ENCODE measurements around the gene ANTXR2.

Gene ANTXR2

DNA sequence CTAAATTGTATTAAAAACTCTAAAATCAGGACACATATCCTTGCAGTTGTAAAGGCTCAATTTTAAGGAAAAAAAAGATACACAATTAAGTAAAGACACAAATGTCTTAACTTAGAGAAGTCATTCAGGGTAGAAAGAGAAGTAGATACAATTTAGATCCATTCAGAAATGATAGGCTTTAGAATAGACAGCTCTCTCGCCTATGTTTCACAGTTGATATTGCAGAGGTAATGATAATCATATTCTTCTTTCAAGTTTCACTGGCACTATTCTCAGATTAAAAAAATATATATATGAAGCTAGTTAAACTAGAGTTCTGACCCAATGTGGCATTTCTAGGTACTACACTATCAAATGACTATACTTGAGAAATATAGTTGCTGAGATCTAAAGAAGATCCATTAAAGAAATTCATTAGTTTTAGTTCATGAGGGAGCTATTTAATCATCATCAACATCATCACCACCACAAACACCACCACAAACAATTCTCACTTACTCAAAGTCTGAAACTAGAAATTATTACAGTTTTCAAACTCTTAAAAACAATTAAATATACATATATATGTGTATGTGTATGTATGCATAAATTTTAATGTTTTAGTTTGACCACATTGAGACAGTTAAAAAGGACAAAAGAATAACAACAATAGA is 93.1 kb downstream of the ANTXR2 start:
- DNase-seq: no peak

DNA sequence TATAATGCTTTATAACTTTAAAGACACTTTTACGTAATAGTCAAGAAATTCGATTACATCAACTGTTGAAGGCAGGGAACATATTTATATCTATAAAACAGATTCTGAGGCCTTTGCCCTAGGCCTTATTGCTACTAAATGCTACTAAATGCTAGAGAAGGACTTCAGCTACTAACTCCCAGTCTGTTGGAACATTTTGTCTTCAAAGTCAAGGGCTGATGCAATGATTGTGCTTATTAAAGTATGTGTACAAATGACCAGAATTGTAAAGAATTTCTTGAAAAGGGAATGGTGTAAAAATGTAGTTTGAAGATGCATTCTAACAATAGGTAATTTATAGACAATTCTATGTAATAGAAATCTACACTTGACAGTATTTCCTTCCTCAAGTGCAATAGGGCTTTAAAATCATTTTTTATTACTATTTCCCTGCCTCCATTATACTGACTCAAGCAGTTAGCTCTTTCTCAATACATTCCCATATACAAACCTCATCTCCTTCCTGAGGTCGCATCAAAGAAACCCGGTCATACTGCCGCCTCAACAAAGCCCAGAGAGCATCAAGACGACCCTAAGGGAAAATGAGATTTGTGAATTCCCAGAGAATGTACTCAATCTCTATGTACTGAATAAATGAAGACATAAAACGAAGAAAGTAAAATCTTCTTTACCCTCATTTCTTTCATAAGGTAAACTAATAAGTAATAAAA is 95.7 kb downstream of the ANTXR2 start:
- DNase-seq: no peak

DNA sequence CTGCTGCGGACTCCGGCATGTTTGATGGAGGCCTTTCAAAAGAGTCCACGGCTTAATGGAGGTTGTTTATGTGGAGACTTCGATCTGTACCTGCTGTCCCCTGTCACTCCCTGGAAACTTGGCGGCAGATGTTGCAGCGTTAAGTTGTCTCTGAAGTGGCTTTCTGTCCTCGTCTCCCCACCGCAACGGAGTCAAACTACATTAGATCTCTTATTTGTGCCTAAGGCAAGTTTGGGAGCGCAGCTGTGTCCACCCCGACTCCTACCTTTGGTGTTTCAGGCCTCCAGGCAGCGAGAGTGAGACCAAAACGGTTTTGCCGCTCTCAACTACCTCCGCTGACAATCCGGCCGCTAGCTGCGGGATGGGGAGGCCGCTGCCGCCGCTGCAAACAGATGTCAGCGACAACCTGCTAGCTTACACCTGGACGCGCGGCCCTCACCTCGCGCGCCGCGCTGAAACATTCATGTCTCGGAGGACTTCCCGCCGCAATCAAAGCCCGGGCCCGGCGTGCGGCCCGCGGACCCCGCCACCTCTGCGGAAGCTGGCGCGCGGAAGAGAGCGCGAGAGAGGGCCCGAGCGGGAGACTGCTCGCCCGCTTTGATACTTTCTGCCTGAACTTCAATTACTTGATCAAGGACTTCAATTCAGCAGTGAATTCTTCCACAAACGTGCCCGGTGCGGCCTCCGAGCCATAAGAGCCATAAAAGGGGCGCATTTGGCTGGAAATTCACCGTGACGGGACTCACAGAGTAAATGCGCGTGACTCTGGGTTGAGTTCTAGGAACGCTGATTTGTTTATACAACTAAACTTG is 108.4 kb downstream of the ANTXR2 start:
- no peak for DNase-seq

DNA sequence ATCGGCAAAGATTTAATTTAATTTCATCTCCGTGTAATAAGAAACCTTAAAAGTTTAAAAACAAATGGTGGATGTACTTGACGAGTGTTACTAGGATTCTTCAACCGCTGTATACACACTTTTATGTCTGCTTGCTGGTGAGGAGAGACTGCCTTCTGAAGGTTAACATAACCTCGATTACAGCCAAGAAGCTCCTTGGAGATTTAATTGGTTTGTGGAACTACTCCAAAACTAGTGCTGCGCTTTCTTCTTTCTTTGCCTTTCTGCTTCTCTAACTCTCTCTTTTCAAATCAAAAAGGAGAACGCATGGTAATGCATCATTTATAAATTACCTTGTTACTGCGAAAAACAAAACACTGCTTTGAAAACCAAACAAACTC is 109.0 kb downstream of the ANTXR2 start:
- no peak for DNase-seq

DNA sequence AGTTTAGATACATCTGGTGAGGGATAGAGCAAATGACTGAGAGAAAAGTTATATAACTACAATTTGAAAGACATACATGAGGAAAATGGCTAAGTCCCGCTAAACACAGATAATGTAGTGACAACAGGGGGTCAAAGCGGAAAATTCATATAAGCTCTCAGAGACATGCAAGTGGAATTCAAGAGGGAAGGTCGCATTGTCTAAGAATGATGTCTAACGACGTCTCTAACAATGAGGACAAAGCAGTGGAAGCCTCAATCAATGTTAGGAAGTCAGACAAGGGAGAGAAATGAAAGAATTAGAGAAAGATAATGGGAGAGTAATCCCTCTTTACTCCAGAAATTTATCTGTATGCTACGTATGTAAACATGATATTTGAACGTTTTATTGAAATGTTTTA is 113.4 kb downstream of the ANTXR2 start:
- DNase-seq: no peak

DNA sequence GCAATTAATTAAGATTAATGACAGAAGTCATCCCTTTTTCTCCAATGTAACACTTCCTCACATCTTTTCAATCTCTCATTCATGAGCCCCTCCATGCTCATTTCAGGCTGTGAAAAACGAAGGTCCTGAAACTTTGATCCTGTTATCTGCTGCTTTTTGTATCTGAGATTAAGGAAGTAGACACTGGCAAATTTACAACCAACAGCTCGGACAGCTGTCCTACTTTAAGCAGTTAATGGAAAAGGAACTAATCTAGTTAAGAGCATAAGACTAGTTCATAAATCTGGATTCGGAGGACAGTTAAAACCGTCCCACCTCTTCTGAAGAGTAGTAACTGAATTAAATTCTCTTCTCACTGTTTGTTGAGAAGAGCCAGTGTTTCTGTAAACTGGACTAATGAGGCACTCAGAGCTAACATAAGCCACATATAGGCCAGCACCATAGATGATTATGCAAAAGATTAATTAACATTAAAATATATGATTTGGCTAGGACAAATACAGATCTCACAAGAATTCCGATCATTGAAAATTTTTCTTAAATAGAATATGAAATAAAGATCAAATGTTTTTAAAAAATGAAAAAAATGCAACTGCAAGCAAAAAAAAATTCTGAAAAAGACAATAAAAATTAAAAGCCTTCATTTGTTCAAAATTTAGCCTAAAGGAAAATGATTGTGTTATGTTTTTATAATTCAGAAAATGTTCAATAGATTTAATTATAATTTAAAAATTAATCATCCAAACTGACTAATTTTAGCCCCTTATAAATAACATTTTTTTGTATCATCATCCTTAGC is 114.4 kb downstream of the ANTXR2 start:
- no peak for DNase-seq

DNA sequence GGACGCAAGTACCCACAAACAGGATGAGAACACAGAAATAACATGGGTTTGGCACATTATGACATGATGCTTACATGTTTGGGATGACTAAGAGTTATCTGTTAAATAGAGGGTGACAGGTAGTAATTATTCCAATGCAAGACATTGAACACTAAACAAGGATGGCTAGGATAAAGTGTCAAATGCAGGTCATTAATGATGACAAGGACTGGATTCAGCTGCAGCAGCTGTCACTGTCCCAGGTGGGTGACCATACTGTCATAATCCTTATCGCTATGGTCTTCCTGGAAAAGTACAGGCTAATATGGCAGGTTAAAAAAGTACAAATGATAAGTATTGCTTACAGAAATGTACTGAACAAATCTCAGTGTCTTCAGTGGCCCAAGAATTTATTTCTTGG is 123.9 kb downstream of the ANTXR2 start:
- DNase-seq: no peak

DNA sequence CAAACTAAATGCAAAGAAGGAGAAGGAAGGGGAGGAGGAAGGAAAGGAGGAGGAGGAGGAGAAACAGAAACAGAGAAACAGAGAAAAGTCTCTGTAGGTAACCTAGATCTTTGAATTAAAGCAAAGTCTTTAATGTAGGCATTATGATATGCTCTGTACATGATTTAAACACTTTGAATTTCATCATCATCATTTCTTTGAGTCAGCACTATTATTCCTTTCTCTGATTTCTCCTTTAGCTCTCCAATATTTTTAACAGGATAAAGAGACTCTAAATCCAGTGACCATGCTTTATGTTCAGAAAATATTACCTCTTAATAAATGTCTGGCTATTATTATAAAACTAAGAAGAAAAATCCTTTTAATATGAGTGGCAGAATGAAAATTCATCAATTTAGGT is 124.3 kb downstream of the ANTXR2 start:
- DNase-seq: no peak

DNA sequence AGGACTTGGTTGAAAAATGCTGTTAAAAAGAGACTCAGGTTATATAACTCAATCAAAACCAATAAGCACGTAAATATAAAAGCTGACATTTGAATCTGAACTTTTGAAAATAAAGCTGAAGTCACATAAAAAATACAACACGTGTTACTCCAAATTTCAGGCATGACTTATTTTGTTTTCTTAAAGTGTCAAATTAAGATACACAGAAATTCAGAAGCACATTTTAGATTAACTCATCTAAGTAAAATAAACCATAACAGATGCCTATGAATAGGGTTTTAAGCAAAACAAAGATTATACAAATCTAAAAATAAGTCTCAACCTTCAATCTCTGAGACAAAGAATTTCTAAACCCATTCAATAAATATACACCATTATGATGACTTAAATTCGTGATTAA is 124.8 kb downstream of the ANTXR2 start:
- no peak for DNase-seq

DNA sequence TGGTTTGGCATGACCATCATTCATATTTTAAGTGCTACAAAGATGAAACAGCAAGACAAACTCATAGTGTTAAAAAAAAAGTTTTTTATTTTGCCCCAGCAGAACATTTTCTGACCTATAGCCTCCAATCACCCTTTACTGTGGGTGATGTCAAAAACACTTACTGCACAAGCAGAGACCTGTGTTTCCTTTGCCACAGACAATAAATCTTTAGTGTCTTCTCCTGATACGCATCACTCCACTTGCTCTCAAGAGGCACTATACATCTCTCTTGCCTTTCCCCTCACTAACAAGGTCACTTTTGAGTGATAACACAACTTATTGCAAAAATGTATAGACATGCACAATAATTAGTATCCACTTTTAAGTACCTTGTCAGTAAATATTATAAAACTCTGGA is 125.6 kb downstream of the ANTXR2 start:
- no peak for DNase-seq

DNA sequence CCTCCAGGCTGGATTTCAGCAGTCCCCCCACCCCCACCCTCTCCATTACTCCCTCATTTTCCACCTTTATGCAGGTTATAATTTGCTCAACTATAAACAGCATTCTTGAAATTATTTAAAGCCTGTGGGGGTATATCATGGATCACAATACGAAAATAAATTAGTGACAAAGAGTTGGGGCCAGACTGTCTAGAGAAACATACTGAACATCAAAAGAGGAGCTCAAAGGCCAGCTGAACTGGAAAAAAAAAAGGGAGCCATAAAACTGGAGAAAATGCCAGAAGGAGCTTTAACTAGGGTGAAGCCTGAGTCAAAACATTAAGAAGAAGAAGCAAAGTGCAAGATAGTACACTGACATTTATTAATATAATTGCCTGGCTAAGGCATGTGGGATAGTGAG is 137.8 kb downstream of the ANTXR2 start:
- no peak for DNase-seq

DNA sequence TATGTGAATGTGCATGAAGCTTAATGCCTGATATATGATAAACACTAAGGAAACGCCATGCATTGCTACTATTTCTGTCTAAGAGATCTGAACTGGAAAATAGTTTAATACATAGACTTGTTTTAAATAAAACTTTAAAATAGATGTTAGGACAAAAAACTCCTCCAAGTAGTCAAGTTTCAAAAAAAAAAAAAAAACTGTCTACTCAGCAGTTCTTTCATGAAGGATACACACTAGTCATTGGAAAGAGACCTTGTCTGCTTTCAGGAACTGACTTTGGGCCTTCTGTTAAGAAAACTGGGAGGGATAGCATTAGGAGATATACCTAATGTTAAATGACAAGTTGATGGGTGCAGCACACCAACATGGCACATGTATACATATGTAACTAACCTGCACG is 138.4 kb downstream of the ANTXR2 start:
- no peak for DNase-seq

DNA sequence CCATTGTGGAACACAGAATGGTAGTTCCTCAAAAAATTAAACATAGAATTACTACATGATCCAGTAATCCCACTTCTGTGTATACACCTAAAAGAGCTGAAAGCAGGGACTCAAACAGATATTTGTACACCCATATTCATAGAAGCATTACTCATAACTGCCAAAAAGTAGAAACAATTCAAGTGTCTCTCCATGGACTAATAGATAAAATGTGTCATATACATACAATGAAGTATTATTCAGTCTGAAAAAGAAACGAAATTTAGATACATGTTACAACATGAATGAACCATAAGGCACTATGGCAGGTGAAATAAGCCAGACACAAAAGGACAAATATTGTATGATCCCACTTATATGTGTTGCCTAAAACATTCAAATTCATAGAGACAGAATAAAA is 145.1 kb downstream of the ANTXR2 start:
- no peak for DNase-seq

DNA sequence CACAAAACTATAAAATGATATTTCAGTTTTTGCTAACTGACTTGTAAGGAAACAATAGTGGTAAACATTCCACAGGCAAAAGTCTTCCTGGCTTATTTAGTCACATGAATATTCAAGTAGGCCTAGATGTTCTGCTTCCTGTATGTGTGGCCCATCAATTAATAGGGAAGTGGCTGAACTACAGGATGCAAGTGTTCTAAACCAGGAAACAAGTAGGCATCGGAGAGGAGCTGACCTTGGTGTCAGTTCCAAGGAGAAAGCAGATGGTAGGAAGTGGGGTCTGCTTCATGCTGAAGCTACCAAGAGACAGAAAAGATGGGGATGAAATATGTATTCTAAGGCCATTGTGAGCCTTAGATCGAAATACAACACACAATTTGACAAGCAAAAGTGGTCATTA is 149.7 kb downstream of the ANTXR2 start:
- no peak for DNase-seq

DNA sequence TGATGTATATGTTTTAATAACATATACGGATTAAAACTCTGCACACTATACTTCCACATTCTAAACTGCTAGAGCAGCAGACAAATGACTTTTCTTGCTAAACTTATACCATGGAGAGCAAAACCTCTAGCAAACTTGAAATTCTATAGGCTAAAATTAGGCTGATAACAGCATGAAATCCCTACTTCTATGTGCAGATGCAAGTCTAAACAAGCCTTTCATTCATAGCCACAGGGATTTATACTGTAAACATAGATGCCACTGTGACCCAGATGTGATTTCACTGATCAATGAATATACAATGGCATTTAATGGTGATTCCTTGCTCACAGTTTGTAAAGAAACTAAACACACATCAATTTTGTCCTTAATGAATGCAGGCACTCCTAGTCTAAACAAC is 151.0 kb downstream of the ANTXR2 start:
- DNase-seq: no peak

DNA sequence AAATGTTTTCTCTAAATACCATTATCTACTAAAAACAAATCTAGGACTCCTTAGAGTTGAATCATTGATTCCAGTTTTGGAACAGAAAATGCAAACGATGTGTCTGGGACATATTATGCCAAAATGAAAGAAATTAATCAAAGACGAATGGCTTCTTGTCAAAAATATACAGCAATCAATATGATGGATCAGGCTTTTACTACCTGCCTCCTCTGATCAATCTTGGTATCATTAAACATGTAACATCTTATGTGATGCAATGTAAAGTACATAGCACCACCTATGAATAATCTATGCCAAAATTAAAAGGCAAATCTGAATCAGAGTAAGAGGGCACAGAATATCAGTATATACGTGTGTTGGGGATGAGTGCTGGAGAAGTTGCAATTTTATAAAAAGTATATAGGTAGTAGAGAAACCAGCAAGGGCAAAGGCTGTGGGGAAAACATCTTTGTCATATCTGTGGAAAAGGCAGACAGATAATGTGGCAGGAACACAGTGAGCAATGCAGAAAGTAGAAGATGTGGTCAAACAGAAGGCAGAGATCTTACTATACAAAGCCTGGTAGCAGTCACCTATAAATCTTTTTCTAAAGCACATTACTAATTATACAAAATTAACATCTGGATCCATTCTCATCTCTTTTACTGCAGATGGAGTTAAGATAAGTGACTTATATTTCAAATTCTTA is 152.7 kb downstream of the ANTXR2 start:
- no peak for DNase-seq

DNA sequence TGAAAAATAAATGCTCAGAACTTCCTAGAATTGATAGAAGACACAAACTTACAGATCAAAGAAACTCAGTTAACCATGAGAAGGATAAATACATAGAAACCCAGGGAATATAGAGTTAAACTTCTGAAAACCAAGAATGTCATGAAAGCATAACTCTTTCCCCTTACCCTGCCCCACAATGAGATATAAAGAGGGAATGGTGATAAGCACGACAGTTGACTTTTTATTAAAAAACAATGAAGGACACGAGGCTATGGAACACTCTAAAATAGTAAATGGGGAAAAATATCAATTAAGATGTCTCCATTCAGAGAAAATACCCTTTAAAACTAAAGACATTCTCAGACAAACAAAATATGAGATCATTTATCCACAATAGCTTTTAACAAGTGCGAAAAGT is 154.7 kb downstream of the ANTXR2 start:
- no peak for DNase-seq

DNA sequence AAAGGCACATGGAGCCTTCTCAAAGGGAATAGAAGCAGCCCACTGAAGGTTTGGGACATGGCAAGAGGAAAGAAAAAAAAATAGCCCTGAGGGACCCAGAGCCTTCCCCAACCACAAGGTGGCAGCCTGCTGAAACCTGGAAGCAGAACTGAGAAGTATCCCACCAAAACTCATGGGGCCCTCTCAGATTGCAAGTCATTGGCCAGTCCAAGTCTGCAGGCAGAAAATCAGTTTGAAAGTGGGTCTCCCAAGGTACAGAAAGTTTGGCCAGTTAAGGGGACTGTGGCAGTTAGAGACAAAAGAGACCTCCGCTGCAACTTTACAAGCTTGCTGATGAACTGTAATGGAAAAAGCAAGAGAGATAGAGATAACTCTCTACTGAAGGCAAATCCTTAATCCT is 155.8 kb downstream of the ANTXR2 start:
- peak; percentile 61 for DNase-seq

DNA sequence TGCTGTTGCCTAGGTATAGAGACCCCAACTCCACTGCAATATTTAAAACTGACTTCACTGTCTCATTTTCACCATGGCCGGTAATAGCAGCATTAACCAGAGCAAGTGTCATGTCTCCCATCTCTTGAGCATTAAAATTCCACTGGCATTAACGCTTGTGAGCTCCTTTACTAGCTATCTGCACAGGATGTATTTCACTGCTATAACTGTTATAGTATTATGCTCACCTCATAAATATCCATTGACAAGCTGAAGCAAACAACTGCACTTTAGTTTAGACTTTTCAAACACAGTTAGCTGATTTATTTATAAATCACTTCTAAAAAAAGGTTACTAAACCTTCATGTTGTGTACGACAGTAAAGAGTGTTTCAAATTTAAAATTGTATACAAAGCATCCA is 157.8 kb downstream of the ANTXR2 start:
- no peak for DNase-seq

DNA sequence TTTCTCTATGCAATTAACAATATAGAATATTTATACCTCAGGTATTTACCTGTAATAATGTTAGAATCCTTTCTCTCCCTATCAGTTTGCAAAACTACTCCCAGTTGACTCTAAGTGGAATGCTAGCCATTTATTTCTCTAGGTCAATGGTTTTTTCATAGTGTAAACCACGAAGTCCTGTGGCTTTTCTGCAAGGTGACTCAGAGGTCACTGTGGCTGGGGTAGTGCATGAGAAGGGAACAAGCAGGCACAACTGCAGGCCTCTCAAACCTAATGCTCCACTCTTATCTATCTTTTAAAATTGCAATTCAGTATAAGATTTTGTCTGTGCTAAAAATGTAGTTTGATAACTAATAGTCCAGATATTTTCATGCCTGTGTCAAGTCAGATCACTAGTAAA is 159.4 kb downstream of the ANTXR2 start:
- DNase-seq: no peak

DNA sequence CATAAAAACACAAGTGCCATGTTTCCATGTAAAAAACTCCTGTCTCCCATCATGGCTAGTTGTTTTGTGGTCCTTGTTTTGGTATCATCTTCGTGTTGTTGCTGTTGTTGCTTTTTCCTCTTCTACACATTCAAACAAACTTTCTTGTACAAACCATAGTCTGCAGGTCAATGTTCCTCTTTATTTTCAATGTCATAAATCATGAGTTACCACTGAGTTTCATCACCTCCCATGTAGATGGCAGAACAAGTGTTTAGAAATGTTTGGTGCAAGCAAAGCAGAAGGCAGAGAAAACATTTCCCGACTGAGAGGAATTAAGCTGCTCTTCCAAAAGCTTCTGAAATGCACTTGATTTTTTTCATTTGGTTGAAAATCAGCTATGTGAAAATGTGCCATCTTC is 166.0 kb downstream of the ANTXR2 start:
- DNase-seq: no peak

DNA sequence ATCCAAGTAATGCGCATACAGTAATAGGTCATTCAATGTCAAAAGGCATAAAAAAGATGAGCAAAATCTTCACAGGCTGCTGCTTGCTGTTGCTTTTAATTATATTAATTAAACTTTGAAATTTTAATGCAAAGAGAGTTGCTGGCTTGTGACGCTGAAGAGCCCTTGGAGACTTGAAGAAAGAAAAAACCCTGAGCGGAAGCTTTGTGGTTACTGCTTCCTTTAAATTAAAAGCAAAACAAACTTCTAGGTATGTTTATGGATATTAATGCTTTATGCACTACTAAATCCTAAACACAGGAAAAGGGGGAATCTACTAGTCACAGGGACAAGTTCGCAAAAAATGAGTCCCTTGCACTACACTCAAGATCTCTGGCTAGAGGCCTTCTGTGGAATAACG is 166.7 kb downstream of the ANTXR2 start:
- DNase-seq: no peak

DNA sequence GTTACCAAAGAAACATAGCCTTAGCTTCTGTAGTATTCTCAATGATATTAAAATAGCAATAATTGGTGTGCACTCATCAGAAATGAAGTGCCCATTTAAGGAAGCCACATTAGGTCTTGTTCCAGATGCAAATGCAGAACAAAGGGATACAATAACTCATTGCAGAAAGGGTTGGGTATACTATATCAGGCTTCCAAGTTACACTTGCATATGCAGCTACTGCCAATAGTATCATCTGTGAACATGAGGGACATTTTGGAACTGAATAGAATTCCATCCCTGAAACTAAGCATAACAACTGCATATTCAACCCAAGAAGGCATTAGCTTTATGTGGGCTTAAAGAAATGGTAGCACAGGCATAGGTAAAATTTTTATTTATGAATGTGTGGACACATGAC is 167.8 kb downstream of the ANTXR2 start:
- DNase-seq: no peak

Measured in activated CD4-positive, alpha-beta T cell treated with anti-CD3 and anti-CD28 coated beads for 48 hours (primary cell).